ENCODE data around the gene MOXD1. TPM values are rescaled to one million over a fixed set of nuclear protein-coding genes. Genes with fewer than 3 reads are reported as not detected.
A peak's percentile ranks its signal among the peaks of the same experiment; 100 is the strongest.

The MOXD1 gene
- total RNA-seq, 1 donor from 2014 or later, result 22.0 TPM

DNA sequence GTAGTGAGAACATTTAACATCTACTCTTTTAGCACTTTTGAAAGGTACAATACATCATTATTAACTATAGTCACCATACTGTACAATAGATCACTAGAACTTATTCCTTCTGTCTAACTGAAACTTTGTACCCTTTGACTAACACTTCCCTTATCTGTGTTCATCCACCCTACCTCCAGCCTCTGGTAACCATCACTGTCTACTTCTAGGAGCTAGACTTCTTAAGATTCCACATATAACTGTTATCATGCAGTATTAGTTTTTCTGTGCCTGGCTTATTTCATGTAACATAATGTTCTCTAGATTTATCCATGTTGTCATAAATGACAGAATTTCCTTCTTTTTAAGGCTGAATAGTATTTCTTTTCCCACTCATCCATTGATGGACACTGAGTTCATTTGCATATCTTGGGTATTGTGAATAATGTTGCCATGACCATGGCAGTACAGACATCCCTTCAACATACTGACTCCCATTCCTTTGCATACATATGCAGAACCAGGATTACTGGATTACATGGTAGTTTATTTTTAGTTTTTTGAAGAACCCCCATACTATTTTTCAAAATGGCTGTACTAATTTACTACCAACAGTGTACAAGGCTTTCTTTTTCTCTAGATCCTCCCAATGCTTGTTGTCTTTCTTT is 135.7 kb downstream of the MOXD1 start:
- DNase-seq (ENCODE audit: extremely low spot score, unreplicated experiment), result no peak
- Mint-ChIP-seq H3K4me1 (ENCODE audit: unreplicated experiment) (peaks cover 5% of the 10 kb centered on the region), H3K27me3 (no peaks in the 10 kb centered on the region), H3K4me3 (no peak overlapping the region), H3K27ac (no peak overlapping the region), H3K9me3 (no peaks in the 10 kb centered on the region), H3K36me3 (no peaks in the 10 kb centered on the region)
- TF ChIP-seq, protein P1, sequence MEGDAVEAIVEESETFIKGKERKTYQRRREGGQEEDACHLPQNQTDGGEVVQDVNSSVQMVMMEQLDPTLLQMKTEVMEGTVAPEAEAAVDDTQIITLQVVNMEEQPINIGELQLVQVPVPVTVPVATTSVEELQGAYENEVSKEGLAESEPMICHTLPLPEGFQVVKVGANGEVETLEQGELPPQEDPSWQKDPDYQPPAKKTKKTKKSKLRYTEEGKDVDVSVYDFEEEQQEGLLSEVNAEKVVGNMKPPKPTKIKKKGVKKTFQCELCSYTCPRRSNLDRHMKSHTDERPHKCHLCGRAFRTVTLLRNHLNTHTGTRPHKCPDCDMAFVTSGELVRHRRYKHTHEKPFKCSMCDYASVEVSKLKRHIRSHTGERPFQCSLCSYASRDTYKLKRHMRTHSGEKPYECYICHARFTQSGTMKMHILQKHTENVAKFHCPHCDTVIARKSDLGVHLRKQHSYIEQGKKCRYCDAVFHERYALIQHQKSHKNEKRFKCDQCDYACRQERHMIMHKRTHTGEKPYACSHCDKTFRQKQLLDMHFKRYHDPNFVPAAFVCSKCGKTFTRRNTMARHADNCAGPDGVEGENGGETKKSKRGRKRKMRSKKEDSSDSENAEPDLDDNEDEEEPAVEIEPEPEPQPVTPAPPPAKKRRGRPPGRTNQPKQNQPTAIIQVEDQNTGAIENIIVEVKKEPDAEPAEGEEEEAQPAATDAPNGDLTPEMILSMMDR (conservative IDR thresholded peaks at IDR 0.05), result no peak

DNA sequence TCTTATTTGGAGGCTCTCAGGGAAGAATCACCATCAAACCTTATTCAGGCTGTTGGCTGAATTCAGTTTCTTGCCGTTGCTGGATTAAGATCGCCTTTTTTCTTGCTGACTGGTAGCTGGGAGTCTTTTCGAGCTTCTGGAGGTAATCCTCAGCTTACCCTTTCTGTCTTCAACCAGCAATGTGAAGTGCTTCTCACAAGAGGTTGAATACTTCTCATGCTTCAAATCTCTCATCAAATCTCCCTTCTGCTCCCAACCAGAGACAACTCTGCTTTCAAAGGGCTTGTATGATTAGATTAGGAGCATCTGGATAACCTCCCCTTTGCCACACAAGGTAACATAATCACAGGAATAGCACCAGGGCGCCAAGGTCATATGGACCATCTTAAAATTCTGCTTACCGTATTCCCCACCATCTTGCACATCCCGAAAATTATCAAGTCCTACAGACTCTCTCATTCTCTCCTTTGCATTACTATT is 137.2 kb downstream of the MOXD1 start:
- Mint-ChIP-seq H3K27me3 (no peaks in the 10 kb centered on the region), H3K36me3 (no peaks in the 10 kb centered on the region), H3K27ac (no peak overlapping the region), H3K4me3 (no peak overlapping the region), H3K9me3 (no peaks in the 10 kb centered on the region), H3K4me1 (ENCODE audit: unreplicated experiment) (no peaks in the 10 kb centered on the region)
- no peak for DNase-seq (ENCODE audit: extremely low spot score, unreplicated experiment)
- TF ChIP-seq, protein P1 (conservative IDR thresholded peaks at IDR 0.05), result no peak

DNA sequence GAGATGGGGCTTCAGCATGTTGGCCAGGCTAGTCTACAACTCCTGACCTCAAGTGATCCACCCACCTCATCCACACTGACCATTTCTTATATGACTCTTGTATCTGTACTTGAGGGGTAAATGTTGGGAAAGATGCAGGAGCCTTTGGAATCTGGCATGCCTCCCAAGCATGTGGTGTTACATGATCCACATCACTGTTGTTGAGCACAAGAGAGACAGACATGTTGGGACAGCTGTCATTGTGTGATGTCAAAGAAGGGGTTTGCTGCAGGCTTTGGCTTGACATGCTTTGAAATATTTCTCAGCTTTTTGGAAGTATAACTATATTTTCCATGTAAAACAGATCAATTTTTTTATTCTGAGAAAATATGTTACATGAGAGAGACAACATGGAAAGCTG is 139.9 kb downstream of the MOXD1 start:
- Mint-ChIP-seq H3K4me3 (no peak overlapping the region), H3K27ac (no peak overlapping the region), H3K36me3 (no peaks in the 10 kb centered on the region), H3K4me1 (ENCODE audit: unreplicated experiment) (no peaks in the 10 kb centered on the region), H3K9me3 (no peaks in the 10 kb centered on the region), H3K27me3 (no peaks in the 10 kb centered on the region)
- DNase-seq (ENCODE audit: extremely low spot score, unreplicated experiment), result no peak
- TF ChIP-seq, protein P1 (conservative IDR thresholded peaks at IDR 0.05), result no peak

DNA sequence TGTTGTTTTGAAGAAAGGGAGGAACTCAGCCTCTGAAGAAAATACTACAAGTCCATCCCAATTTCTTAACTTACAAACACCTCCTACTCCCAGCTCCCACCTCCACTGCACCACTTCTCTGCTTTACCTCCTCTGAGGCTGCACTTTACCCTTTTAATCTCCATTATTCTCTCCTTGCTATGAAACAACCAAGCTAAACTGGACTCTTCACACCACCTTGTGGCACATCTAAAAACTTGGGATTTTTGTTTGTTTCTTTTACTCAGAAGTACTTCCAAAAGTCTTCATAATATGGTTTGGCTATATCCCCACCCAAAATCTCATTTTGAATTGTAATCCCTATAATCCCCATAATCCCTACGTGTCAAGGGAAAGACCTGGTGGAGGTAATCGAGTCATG is 142.2 kb downstream of the MOXD1 start:
- H3K27ac Mint-ChIP-seq, result no peak overlapping the region
- no peaks in the 10 kb centered on the region for H3K36me3 Mint-ChIP-seq
- H3K27me3 Mint-ChIP-seq, result no peaks in the 10 kb centered on the region
- no peak for DNase-seq (ENCODE audit: extremely low spot score, unreplicated experiment)
- no peaks in the 10 kb centered on the region for H3K4me1 Mint-ChIP-seq (ENCODE audit: unreplicated experiment)
- no peaks in the 10 kb centered on the region for H3K9me3 Mint-ChIP-seq
- TF ChIP-seq, protein P1 (conservative IDR thresholded peaks at IDR 0.05), result peak; percentile 65
- H3K4me3 Mint-ChIP-seq, result no peak overlapping the region

DNA sequence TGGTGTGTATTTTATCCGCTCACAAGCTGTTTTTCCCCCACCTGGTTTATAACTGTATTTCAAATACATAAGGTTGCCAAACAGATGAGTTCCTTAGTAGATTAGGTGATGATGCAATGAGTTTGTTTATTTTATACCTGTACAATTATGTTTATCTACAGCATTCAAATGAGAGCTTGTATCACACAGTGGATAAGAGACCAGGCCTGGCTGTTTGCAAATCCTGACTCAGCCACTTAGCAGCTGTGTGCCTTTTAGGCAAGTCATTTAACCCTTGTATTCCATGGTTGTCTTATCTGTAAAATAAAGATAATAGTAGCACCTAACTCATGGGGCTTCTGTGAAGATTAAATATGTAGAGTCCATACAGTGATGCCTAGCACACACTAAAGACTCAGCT is 143.7 kb downstream of the MOXD1 start:
- no peak for DNase-seq (ENCODE audit: extremely low spot score, unreplicated experiment)
- TF ChIP-seq, protein P1 (conservative IDR thresholded peaks at IDR 0.05), result no peak
- Mint-ChIP-seq H3K27me3 (no peaks in the 10 kb centered on the region), H3K9me3 (no peaks in the 10 kb centered on the region), H3K27ac (no peak overlapping the region), H3K4me1 (ENCODE audit: unreplicated experiment) (no peaks in the 10 kb centered on the region), H3K36me3 (no peaks in the 10 kb centered on the region), H3K4me3 (no peak overlapping the region)
